GM19455 (cell line): ENCODE measurements around the gene CGB3.
"Not testable (repeated sequence)": the region's sequence is repeated elsewhere in the genome, so short reads cannot be mapped to it uniquely, and the experiment has no call there.

Experiments used
- ATAC-seq: cut with Tn5 transposase; IDR thresholded peaks from one replicate; pipeline ENCODE4 v1.9.1; 2021; ENCODE audit not compliant: unreplicated experiment

The CGB3 gene

DNA sequence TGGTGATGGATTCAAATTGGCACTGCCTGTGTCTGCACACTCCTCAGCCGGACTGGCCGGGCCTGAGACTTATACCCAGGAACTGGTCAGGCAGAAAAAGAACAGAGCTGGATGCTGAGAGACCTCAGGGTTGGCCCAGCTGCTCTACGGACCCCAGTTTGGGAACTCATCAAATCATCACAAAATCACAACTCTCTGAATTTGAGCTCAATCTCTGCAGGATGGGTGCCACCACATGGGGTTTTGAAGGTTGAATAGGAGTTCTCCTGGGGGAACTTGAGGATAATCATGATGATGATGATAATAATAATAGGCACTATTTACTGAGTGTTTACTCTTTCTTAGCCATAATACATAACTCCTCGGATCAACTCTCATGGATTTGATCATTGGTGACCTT is 18.5 kb upstream of the CGB3 start:
- not testable (repeated sequence) for ATAC-seq

DNA sequence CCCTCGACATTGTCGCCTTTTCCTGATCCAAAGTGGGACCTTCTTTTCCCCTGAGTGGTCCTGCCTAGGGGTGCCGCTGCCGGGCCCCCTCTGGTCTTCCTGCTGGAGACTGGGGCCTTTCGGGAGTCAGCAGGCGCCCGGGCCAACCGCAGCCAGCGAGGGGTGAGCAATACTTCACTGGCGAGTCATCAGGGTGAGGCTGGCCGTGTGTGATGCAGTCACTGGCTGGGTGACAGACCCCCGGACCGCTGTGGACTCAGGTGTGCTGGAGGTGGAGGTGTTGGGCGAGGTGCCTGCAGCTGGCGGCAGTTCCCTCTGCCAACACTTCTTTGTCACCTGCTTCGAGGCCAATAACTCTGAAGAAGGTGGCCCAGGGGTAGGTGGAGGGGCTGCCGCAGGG is 18.0 kb upstream of the CGB3 start:
- no peak for ATAC-seq

DNA sequence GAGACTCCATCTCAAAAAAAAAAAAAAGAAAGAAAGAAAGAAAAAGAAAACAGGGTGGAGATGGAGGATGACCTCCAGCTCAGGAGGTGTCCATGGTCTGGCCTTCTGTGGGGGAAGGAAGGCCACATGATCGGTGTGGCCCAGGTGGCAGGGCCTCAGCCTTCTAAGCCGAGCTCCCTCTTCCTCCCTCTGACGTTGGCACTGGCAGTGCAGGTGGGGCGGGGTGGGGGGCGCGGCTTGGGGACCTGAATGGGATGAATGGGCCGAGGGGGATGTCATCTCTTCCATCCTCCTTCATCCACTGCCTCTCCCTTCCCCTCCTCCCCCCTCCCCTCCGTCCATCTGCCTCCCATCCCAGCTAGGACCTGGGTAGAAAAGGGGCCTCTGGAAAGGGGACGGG is 15.6 kb upstream of the CGB3 start:
- ATAC-seq: not testable (repeated sequence)

DNA sequence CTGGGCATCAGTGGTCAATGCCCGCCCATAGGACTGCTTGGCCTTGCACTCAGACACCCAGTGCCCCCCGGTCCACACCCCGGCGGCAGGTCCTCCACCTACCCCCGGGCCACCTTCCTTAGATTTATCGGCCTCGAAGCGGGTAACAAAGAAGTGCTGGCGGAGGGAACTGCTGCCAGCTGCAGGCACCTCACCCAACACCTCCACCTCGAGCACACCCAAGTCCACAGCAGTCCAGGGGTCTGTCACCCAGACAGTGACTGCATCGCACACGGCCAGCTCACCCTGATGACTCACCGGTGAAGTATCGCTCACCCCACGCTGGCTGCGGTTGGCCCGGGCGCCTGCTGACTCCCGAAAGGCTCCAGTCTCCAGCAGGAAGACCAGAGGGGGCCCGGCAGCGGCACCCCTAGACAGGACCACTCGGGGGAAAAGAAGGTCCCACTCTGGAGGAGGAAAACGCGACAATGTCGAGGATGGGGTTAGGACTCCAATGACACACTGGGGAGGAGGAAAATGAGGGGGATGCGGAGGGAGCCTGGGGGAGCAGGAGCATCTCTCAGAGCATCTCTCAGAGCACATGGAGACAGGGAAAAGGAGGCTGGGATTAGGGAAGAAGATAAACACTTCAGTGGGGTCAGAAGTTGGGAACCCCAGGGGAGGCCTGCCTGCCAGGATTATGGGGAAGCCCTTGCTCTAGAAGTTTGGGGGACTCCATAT is 14.6 kb upstream of the CGB3 start:
- not testable (repeated sequence) for ATAC-seq

DNA sequence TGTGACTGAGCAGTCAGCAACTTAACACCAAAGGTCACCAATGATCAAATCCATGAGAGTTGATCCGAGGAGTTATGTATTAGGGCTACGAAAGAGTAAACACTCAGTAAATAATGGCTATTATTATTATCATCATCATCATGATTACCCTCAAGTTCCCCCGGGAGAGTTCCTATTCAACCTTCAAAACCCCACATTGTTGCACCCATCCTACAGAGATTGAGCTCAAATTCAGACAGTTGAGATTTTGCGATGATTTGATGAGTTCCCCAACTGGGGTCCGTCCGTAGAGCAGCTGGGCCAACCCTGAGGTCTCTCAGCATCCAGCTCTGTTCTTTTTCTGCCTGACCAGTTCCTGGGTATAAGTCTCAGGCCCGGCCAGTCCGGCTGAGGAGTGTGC is 14.0 kb upstream of the CGB3 start:
- not testable (repeated sequence) for ATAC-seq

DNA sequence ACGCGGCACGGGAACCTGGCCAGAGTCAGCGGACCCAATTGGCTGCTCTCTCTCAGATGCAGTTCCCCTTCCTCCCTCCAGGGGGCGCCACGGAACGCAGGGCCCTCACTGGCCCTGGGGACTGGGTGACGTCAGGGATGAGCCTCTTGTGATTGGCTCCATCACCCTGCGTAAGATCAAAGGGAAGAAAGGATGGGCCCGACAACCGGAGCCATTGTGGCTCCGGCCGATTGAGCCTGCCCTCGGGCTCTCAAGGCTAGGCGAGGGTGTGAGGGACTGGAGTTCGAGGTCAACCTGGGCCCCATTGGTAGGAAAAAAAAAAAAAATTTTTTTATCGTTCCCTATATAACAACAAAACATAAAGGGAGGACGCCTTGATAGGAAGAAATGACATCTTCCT is 12.7 kb upstream of the CGB3 start, which contains the start of gene CGB1:
Gene CGB1 (minus strand): TSS at position 81 of the 400 bp plus-strand sequence. CDS start 184 bp downstream, outside the sequence.
- not testable (repeated sequence) for ATAC-seq

DNA sequence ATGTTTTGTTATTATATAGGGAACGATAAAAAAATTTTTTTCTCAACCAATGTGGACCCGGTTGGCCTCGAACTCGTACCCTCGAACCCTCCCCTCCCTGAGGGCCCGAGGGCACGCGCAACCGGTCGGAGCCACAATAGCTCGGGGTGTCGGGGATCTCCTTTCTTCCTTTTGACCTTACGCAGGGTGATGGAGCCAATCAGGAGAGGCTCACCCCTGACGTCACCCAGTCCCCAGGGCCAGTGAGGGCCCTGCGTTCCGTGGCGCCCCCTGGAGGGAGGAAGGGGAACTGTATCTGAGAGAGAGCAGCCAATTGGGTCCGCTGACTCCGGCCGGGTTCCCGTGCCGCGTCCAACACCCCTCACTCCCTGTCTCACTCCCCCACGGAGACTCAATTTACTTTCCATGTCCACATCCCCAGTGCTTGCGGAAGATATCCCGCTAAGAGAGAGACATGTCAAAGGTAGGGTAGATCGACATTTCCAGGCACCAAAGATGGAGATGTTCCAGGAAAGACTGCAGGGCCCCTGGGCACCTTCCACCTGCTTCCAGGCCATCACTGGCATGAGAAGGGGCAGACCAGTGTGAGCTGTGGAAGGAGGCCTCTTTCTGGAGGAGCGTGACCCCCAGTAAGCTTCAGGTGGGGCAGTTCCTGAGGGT is 7.6 kb upstream of the CGB3 start, which contains the start of gene CGB2:
Gene CGB2 (plus strand): TSS at position 249 of the 660 bp plus-strand sequence. CDS start 206 bp downstream, at position 455.
- not testable (repeated sequence) for ATAC-seq

DNA sequence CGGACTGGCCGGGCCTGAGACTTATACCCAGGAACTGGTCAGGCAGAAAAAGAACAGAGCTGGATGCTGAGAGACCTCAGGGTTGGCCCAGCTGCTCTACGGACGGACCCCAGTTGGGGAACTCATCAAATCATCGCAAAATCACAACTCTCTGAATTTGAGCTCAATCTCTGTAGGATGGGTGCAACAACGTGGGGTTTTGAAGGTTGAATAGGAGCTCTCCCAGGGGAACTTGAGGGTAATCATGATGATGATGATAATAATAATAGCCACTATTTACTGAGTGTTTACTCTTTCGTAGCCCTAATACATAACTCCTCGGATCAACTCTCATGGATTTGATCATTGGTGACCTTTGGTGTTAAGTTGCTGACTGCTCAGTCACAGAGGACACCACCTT is 6.2 kb upstream of the CGB3 start:
- not testable (repeated sequence) for ATAC-seq

DNA sequence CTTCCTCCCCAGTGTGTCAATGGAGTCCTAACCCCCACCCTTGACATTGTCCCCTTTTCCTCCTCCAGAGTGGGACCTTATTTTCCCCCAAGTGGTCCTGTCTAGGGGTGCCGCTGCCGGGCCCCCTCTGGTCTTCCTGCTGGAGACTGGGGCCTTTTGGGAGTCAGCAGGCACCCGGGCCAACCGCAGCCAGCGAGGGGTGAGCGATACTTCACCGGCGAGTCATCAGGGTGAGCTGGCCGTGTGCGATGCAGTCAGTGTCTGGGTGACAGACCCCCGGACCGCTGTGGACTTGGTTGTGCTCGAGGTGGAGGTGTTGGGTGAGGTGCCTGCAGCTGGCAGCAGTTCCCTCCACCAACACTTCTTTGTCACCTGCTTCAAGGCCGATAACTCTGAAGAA is 5.6 kb upstream of the CGB3 start:
- not testable (repeated sequence) for ATAC-seq

DNA sequence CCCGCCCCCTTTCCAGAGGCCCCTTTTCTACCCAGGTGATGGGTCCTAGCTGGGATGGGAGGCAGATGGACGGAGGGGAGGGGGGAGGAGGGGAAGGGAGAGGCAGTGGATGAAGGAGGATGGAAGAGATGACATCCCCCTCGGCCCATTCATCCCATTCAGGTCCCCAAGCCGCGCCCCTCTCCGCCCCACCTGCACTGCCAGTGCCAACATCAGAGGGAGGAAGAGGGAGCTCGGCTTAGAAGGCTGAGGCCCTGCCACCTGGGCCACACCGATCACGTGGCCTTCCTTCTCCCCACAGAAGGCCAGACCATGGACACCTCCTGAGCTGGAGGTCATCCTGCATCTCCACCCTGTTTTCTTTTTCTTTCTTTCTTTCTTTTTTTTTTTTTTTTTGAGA is 4.6 kb upstream of the CGB3 start:
- not testable (repeated sequence) for ATAC-seq

DNA sequence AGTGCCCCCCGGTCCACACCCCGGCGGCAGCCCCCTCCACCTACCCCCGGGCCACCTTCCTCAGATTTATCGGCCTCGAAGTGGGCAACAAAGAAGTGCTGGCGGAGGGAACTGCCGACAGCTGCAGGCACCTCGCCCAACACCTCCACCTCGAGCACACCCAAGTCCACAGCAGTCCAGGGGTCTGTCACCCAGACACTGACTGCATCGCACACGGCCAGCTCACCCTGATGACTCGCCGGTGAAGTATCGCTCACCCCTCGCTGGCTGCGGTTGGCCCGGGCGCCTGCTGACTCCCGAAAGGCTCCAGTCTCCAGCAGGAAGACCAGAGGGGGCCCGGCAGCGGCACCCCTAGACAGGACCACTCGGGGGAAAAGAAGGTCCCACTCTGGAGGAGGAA is 1.5 kb upstream of the CGB3 start:
- not testable (repeated sequence) for ATAC-seq

DNA sequence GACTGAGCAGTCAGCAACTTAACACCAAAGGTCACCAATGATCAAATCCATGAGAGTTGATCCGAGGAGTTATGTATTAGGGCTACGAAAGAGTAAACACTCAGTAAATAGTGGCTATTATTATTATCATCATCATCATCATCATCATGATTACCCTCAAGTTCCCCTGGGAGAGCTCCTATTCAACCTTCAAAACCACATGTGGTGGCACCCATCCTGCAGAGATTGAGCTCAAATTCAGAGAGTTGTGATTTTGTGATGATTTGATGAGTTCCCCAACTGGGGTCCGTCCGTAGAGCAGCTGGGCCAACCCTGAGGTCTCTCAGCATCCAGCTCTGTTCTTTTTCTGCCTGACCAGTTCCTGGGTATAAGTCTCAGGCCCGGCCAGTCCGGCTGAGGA is 955 bp upstream of the CGB3 start:
- not testable (repeated sequence) for ATAC-seq

DNA sequence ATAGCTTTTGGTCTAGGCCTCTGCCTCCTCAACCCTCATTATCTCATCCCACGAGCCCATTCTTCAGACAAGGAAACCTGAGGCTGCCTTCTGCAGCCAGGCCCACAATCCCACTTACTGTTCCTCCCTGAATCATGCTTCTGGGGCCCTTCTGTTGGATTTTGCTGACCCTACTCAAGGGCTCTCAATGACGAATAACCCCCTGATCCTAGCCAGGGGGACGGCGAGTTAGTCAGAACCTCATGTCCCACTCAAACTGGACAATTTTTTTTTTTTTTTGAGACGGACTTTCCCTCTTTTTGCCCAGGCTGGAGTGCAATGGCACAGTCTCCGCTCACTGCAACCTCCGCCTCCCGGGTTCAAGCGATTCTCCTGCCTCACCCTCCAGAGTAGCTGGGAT is 2.0 kb downstream of the CGB3 start:
- ATAC-seq: no peak

DNA sequence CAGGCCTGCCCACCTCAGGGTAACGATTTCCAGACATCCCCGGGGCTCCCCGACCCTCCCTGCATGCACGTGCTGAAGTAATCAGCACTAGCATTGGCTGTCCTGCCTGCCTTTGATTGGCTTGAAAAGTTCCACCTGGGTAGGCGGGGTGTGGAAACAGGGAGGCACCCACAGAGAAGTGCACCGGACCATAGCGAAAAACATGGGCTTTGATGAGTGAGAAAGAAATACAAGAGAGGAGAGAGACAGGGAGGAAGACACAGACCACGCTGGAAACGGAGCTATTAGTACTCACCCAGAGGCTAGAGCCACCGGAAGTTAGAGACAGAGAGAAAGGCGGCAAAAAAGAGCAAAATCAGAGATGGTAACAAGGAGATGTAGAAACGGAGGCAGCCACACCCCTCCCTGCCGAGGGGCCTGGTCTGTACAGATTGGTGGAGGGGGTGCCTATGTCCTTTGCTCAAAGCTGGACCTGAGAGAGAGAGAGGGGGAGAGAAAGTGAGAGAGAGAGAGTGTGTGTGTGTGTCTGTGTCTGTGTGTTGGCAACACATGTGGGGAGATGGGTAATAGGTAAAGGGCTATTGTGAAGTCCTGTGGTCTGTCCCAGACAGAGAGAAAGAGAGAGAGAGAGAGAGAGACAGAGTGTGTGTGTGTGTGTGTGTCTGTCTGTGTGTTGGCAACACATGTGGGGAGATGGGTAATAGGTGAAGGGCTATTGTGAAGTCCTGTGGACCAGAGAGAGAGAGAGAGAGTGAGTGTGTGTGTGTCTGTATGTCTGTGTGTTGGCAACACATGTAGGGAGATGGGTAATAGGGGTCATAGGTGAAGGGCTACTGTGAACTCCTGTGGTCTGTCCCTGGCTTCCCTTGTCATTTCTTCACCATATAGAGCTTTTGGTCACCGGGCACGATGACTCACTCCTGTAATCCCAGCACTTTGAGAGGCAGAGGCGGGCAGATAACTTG is 2.9 kb downstream of the CGB3 start:
- no peak for ATAC-seq

DNA sequence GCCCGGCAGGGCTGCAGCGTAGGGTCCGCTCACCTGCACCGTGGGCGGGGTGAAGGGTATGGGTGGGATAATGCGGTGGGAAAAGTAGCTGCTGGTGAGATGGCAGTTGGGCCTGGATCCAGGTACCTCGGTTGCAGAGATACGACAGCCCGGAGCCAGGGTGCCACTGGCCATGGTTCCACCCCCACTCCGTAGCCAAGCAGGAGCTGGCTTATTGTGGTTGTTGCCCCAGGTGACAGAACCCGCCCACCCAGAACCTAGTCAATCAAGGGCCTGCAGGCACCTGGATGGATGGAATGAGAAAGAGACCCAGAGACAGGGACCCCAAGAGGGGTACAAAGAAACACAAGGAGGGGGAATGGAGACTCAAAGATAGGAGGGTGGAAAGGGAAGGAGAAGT is 3.8 kb downstream of the CGB3 start:
- no peak for ATAC-seq

DNA sequence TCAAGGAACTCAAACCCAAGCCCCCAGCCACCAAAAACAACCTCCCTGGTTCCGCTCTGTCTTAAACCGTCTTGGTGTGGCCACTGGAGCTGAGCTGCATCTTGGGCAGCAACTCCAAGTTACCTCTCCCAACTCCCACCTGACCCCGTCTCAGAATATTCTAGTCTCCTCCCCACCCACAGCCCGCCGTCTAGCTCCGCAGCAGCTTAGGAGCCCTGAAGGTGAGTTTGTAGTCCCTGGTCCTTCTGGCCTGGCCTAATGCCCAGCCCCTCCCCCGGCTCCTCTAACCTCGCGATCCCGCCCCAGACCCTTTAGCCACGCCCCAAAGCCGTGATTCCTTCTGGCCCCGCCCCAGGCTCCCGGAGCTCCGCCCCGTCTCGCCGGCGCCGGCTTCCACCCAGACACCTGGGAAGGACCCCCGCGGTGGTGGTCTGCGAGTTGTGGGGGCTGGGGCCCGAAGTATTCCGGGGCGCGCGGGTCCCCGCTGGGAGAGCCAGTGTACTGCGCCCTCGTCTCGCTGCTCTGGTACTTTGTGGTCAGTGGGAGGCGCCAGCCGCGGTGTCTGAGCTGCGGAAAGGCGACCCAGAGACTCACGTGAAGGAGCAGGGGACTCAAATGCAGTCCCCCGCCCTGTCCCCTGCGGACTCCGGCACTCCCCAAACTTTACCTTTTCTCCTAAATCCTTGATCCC is 4.7 kb downstream of the CGB3 start:
- no peak for ATAC-seq

DNA sequence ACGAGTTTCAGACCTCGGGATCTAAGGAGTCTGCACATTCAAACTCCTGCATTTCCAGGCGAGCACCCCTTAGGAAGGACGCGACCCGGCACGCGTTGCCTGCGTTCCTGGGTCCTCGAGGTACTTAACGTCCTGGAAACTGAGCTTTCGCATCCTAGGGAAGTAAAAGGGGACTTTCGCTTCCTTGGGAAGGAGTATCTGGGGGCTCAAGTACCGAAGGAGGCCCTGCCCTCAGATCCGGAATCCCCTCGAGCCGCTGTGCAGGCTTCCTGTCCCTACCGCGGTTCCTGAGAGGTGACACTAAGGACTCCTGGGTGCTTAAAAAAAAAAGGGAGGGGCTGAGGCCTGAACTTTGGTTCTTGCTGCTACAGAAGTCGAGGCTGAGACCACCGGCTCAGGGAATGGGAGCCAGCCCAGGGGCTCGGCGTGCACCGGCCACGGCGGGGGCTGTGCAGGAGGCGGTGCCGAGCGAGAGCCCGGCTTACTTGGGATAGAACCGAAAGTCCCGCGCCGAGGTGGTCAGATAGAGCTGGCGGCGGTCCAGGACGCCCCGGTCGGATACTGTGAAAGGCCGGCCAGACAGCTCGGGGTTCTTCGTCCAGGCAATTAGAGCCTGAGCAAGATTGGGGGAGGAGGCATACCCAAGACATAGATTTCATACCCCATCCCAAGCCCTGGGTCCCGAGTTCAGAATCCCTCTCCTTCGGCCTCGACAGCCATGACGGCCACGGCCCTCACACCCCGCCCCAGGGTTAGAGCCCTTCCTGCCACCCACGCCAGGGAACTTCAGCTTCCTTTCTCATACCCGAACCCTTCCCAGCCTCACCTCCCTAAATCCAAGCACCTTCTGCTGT is 5.5 kb downstream of the CGB3 start:
- not testable (repeated sequence) for ATAC-seq

DNA sequence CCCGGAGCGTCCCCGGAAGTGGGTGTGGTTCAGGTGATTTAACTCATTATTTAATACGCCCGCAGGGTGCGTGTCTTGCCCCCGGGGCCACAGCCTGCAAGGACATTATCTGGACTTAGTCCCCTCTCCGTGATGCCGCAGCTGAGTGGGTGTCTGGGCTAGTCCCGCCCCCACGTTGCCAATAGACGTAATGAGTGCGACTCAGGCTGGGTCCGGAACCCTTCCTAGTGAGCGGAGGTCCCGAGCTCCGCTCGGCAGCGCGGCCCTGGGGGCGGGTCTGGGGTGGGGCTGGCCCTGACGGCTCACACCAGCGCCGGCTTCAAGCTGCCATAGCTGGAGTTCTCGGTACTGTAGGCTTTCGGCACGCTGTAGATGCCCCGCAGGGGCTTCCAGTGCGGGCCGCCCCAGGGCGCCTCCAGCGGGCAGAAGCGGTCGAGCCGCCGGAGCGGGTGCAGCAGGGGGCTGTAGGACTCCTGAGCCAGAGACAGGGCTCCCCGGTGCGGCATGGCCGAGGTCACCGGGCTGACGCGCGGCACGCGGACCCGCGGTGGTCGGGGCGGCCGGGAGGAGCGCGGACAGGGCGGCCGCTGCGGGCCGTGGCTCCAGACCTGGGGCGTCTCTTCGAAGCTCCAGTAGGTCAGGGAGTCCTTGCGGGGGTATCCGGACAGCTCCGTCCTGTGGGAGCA is 6.3 kb downstream of the CGB3 start:
- ATAC-seq: no peak

DNA sequence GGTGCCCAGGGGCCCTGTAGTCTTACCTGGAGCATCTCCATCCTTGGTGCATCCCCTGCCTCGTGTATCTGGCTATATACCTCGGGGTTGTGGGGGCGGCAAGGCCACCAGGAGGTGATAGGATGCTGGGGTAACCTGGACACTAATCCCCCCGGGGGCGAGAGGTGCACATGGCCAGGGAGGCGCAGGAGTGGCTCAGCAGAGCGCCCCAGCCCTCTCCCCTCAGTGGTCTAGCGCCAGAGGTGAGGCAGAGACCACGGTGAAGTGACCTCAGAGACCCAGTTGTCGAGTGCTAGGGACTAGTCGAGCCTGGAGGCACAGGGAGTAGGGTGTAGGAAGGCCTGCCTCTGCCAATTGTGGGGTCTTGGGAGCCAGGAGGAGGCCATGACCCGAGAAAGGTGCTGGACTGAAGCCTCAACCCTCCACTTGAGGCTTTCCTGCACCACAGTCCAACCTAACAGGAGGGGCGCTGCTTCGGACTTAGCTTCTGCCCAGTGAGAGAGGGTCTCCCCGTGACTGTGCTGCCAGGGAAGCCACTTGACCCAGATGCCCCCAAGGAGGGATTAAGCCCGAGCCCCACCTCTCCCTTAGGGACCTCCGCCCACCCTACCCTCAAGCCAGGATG is 7.0 kb downstream of the CGB3 start, which contains the start of gene LHB:
Gene LHB (minus strand): TSS at position 51 of the 625 bp plus-strand sequence. CDS start 10 bp downstream, at position 41.
- ATAC-seq: no peak
